ENCODE data around the gene PRR9. TPM values are rescaled to one million over a fixed set of nuclear protein-coding genes. Genes with fewer than 3 reads are reported as not detected.
"Not testable (repeated sequence)": the region's sequence is repeated elsewhere in the genome, so short reads cannot be mapped to it uniquely, and the experiment has no call there.

PRR9 gene, protein sequence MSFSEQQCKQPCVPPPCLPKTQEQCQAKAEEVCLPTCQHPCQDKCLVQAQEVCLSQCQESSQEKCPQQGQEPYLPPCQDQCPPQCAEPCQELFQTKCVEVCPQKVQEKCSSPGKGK
- total RNA-seq, result not detected

- ATAC-seq, result no peak
- DNase-seq (ENCODE audit: low spot score), result no peak
Measured at GRCh38 chr1:153217212-153217611, at the start of gene PRR9. PRR9 (plus strand) TSS chr1:153217584; CDS start chr1:153218145, 561 bp downstream.

GRCh38 chr1:153168686-153169085, 48.7 kb upstream of the PRR9 start:
- DNase-seq (ENCODE audit: low spot score), result no peak
- ATAC-seq, result no peak

GRCh38 chr1:153174624-153175023, 42.8 kb upstream of the PRR9 start:
- ATAC-seq, result no peak

DNA sequence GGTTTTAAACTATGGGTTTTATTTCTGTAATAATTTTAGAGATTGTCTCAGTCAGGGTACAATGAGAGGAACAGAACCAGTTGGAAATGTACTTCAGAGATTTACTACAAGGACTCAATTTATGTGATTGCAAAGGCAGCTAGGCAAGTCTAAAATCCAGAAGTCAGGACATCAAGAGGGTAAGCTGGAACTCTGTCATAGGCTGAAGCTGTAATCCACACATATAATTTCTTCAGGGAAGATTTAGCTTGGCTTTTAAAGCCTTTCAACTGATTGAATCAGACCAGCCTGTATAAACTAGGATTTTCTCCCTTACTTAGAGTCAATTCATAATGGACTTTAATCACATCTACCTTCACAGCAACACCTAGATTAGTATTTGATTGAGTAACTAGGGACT, 38.5 kb upstream of the PRR9 start:
- ATAC-seq (peak; percentile 37), DNase-seq (ENCODE audit: low spot score) (no peak)

More at GRCh38 chr1:153174624-153175023, 42.8 kb upstream of the PRR9 start:
- DNase-seq (ENCODE audit: low spot score), result no peak

DNA sequence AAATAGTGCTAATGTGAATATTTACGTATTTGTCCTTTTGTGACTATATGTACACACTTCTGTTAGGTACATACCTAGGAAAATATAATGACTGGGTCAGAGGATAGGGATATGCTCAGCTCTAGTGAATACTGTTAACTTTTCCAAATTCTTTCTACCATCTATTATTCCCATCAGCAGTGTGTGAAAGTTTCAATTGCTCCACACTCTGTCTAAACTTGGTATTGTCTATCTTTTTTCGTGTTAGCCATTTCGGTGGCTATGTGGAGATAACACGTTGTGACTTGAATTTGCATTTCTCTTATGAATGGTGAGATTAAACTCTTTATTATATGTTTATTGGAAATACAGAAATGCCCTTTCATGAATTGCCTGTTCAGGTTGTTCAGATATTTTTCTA, 36.8 kb upstream of the PRR9 start:
- ATAC-seq (no peak), DNase-seq (ENCODE audit: low spot score) (no peak)

DNA sequence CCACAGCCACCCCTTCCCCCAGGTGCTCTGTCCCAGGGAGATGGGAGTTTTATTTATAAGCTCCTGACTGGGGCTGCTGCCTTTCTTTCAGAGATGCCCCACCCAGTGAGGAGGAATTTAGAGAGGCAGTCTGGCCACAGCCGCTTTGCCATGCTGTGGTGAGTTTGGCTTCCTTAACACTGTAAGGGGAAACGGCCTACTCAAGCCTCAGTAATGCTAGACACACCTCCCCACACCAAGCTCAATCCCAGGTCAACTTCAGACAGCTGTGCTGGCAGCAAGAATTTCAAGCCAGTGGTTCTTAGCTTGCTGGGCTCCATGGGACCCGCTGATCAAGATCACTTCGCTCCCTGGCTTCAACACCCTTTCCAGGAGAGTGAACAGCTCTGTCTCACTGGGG, 29.1 kb upstream of the PRR9 start:
- ATAC-seq; DNase-seq (ENCODE audit: low spot score): not testable (repeated sequence)

GRCh38 chr1:153190373-153190772, 27.0 kb upstream of the PRR9 start:
- ATAC-seq (peak; percentile 42), DNase-seq (ENCODE audit: low spot score) (no peak)

DNA sequence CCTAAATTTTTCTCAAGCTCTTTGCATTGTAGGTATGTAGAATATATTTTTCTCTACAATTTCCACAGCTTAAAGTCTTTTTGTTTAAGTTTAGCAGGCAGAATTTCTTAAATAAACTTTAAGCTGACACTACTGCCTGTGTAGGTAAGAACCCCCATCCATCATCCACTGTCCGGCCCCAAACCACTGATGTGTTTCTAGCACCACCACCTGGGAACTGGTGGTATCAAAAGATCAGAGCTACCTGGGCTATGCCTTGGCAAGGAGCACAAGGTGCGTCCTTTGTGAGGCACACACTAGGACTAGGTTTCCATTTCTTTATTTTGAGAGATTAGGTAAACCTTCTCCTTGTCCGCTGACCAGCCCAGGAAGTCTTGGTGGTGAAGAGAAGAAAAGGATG, 24.7 kb upstream of the PRR9 start:
- peak; percentile 57 for ATAC-seq
- DNase-seq (ENCODE audit: low spot score), result no peak

DNA sequence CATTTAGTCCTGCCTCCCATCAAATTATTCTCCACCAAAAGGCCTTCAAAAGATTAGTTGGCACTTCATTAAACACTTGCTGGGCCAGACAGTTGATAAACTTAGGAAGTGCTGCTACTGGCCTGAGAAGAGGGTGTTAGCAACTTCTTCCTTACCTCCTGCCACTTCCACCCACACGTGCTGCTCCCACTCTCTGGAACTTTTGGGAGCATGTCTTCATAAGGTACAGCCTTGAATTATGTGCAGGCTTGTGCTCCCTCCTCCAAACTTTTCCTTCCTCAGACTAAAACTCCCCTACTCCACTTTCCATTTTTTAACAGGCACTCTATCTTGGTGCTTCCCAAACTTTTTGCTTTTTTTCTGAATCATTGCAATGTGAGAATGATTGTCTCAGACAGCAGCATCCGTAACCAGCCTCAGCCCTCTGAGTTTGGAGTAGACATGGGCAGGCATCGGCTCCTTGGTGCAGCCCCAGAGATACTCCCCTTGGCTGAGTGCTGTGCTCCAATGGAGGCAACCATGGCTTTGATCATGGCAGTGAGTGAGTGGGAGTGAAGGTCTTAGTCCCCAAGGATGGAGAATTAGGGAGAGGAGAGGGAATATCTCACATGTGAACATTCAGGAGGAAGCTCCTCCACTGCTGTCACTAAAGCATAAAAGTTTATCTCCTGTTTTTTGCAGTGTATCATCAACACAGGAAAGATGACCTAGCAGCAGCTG, 22.9 kb upstream of the PRR9 start:
- no peak for ATAC-seq

DNA sequence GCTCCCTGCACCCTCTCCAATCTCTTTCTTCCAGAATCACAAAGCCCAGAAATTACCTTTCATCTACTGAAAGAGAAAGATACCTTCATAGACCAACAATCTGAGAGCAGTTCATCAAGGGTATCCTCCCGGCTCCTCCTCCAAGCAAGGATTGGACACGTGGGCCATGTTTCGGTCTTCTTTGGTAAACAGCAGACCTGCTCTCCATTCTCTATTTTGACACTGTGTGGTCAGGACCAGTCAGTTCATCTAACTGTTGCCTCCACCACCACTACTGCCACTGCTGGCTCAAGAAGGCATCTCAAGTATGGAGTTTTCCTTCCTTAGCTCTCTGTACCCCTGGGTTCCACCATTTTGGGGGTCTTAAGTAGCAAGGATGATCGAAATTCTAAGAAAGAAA, 22.2 kb upstream of the PRR9 start:
- no peak for ATAC-seq
- no peak for DNase-seq (ENCODE audit: low spot score)

More for the DNA sequence above, 22.9 kb upstream of the PRR9 start:
- no peak for DNase-seq (ENCODE audit: low spot score)

- no peak for ATAC-seq
- no peak for DNase-seq (ENCODE audit: low spot score)
Measured at GRCh38 chr1:153202006-153202405, 15.4 kb upstream of the PRR9 start.

DNA sequence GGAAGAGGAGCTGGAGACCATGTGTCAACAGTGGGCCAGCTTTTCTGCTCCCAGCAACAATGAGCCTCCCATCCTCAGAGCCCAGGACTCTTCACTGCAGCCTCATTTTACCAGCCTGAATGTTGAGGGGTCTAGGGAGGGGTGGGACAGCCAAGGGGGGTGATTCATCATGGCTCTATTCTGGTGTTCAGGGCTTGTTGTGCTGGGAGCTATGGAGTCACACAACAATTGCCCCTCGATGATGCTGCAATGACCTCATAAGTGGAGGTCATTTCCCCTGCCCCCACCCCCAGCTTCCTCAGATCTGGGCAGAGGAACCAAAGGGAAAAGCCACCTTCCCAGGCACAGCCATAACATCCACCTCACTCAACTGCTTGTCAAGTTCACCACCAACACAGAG, 14.3 kb upstream of the PRR9 start, which contains the start of gene LELP1:
Gene LELP1, plus strand, starts transcription at position 301 of the 400 bp plus-strand sequence. CDS start 1,278 bp downstream, outside the sequence.
- ATAC-seq (no peak), DNase-seq (ENCODE audit: low spot score) (no peak)

DNA sequence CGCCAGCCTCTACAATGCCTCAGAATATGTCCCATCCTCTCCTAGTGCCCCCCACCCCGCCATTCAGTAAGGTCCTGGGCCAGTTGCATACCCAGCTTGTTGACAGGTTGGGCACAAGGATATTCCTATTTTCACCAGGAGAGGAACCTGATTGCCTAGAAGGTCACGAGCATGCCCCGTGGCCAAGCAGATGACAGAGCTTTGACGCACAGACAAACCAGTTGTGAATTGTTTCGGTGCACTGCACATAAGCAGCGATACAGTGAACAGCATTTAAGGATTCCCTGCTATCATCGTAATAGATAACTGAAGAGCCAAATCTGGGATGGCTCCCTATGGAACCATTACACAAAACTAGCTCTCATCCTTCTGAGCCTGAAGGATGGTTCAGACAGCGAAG, 10.8 kb upstream of the PRR9 start:
- DNase-seq (ENCODE audit: low spot score), result no peak
- no peak for ATAC-seq

GRCh38 chr1:153210206-153210605, 7.2 kb upstream of the PRR9 start:
- ATAC-seq (no peak), DNase-seq (ENCODE audit: low spot score) (no peak)

DNA sequence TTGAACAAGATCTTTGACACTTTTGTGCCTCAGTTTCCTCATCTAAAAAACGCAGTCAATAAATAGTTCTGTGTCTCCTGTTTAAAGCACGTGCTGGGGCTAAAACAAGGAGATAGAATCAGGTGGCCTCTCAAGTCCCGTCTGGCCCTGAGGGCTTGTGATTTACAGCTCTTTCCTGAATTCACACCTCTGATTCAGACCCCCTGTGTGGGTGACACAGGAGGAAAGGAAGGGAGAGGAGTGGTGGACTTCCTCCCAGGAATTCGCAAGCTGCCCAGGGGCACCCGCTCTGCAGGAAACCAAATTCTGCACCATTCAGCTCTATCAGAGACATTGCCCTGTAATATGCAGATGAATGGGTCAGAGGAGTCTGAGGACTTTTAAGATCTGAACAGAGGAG, 5.2 kb upstream of the PRR9 start:
- ATAC-seq (no peak), DNase-seq (ENCODE audit: low spot score) (no peak)

- ATAC-seq (no peak), DNase-seq (ENCODE audit: low spot score) (no peak)
Measured at GRCh38 chr1:153213519-153213918, 3.9 kb upstream of the PRR9 start.

GRCh38 chr1:153217744-153218416, 496 bp downstream of the PRR9 start:
- no peak for DNase-seq (ENCODE audit: low spot score)
- ATAC-seq, result no peak

DNA sequence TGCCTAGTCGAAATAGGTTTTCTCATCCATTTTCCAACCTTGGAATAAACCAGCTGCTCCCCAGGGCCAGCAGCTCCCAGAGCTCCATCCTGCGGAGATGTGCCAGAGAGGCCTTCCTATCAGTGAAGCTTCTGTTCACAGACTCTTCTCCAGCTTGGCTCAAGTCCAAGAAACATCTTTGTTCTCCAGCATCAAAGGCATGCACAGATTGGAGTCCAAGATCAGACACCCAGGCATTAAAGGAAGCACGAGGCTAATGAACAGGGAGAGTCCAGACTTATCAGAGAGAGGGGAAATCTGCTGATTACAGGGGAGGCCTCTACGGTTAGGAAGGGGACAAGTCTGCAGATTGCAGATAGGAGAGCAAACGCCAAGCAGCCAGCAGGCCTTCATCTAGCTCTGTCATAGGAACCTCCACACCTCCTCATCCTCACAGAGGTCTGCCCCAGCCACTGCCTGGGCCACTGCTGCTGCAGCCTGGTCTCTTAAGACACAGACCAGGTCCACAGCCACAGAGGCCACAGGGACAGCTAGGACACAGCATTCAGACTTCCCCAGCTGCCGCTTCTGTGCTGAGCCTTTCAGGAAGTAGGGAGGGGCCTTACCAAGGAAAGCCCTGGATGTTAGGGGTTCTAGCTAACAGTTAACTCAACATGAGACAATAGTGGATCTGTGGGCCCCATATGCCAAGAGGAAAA, 3.4 kb downstream of the PRR9 start:
- no peak for DNase-seq (ENCODE audit: low spot score)

GRCh38 chr1:153223040-153223891, 5.9 kb downstream of the PRR9 start:
- DNase-seq (ENCODE audit: low spot score), result peak; percentile 73
- ATAC-seq, result peak; percentile 99

More for the DNA sequence above, 3.4 kb downstream of the PRR9 start:
- ATAC-seq, result no peak

DNA sequence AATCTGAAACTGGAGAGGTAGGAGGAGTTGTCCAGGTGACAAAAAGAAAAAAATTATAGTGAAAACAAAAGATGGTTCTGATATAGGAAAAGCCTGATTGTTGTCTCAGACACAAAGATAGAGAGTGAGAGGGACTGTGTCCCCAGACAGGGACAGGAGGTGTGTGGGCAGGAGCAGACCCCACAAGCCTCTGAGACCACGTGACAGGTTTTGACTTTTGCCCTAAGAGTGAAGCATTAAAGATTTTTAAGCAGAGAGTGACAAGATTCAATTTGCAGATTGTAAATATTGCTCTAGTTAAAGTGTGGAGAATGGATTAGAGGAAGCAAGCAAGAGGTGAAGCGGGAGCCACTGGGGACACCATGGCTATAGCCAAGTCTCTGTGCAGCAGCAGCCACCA, 10.4 kb downstream of the PRR9 start:
- ATAC-seq (no peak), DNase-seq (ENCODE audit: low spot score) (no peak)

- ATAC-seq (no peak), DNase-seq (ENCODE audit: low spot score) (no peak)
Measured at GRCh38 chr1:153228491-153228890, 11.1 kb downstream of the PRR9 start.
